Cardiac septum (tissue), 1 donor: ENCODE measurements around the gene MED13L. TPM values are rescaled to one million over a fixed set of nuclear protein-coding genes. Genes with fewer than 3 reads are reported as not detected.

ENCODE experiments used
- DNase-seq: peaks from one replicate; pipeline ENCODE4 v3.0.0-alpha.2; 2020; ENCODE audit warnings: low spot score
- intact Hi-C: fragments of 100-400 bp; cut with DNase I; formaldehyde crosslinking; loops from one replicate; pipeline ENCODE4 v1.14.0; 2022
- total RNA-seq: library from RNA; stranded (reverse); fragmentation: NEBNext Ultra II Directional; extraction: Animal tissue kit (Norgen Biotek cat#: 25700); gene quantifications from one replicate; pipeline ENCODE4 v1.2.1, GENCODE V29; 2021
- donor health status: DM: no; HTN: no; CAD: no.

MED13L gene
- total RNA-seq, 1 donor from 2014 or later = 74.5 TPM

- DNase-seq = no peak
- intact Hi-C loops = no loop called here
These were observed 49.7 kb downstream of the MED13L start for GRCh38 chr12:116227811-116228210.

- intact Hi-C loops = no loop called here
- no peak for DNase-seq
These were observed 51.5 kb downstream of the MED13L start for GRCh38 chr12:116226026-116226425.

GRCh38 chr12:116222358-116222757 lies 55.1 kb downstream of the MED13L start:
- intact Hi-C loops = no loop called here
- no peak for DNase-seq

GRCh38 chr12:116220756-116221155 lies 56.7 kb downstream of the MED13L start:
- intact Hi-C loops = no loop called here
- DNase-seq = no peak

- intact Hi-C loops = no loop called here
These were observed 60.3 kb downstream of the MED13L start for GRCh38 chr12:116217045-116217735.

GRCh38 chr12:116216022-116216756 lies 61.3 kb downstream of the MED13L start:
- no peak for DNase-seq
- intact Hi-C loops = no loop called here

More at GRCh38 chr12:116217045-116217735, 60.3 kb downstream of the MED13L start:
- DNase-seq = no peak

- no peak for DNase-seq
- intact Hi-C loops = no loop called here
These were observed 62.5 kb downstream of the MED13L start for GRCh38 chr12:116215023-116215422.

- intact Hi-C loops = no loop called here
- no peak for DNase-seq
These were observed 63.5 kb downstream of the MED13L start for GRCh38 chr12:116213885-116214527.

GRCh38 chr12:116213014-116213413 lies 64.5 kb downstream of the MED13L start:
- DNase-seq = no peak
- intact Hi-C loops = no loop called here

GRCh38 chr12:116210762-116211161 lies 66.7 kb downstream of the MED13L start:
- intact Hi-C loops = no loop called here
- no peak for DNase-seq

- no peak for DNase-seq
- intact Hi-C loops = no loop called here
These were observed 67.4 kb downstream of the MED13L start for GRCh38 chr12:116210131-116210530.

GRCh38 chr12:116209503-116209902 lies 68.0 kb downstream of the MED13L start:
- intact Hi-C loops = no loop called here
- no peak for DNase-seq

- DNase-seq = no peak
- intact Hi-C loops = no loop called here
These were observed 70.2 kb downstream of the MED13L start for GRCh38 chr12:116207274-116207673.

GRCh38 chr12:116206828-116207227 lies 70.7 kb downstream of the MED13L start:
- DNase-seq = no peak
- intact Hi-C loops = no loop called here

- no peak for DNase-seq
- intact Hi-C loops = no loop called here
These were observed 72.7 kb downstream of the MED13L start for GRCh38 chr12:116204785-116205184.

GRCh38 chr12:116204169-116204568 lies 73.3 kb downstream of the MED13L start:
- intact Hi-C loops = no loop called here
- no peak for DNase-seq

GRCh38 chr12:116202940-116203339 lies 74.6 kb downstream of the MED13L start:
- no peak for DNase-seq
- intact Hi-C loops = no loop called here

- intact Hi-C loops = no loop called here
These were observed 75.1 kb downstream of the MED13L start for GRCh38 chr12:116202433-116202832.

GRCh38 chr12:116201908-116202307 lies 75.6 kb downstream of the MED13L start:
- no peak for DNase-seq
- intact Hi-C loops = no loop called here

More at GRCh38 chr12:116202433-116202832, 75.1 kb downstream of the MED13L start:
- no peak for DNase-seq

GRCh38 chr12:116201359-116201758 lies 76.1 kb downstream of the MED13L start:
- no peak for DNase-seq
- intact Hi-C loops = no loop called here

- intact Hi-C loops = no loop called here
- no peak for DNase-seq
These were observed 76.7 kb downstream of the MED13L start for GRCh38 chr12:116200812-116201211.
